Brain microvascular endothelial cell (primary cell): Measurements from ENCODE around the gene SGPL1.

Experiments
- DNase-seq: peaks from one replicate; pipeline ENCODE4 v3.0.0-alpha.2; 2020
- H3K27ac ChIP-seq: fragments of 250-450 bp; sonication (Bioruptor Pico); 2 replicates; pipeline ENCODE4 v1.5.1; 2020; ENCODE audit warnings: mild to moderate bottlenecking, moderate library complexity
- H3K27me3 ChIP-seq: fragments of 250-450 bp; sonication (Bioruptor Pico); replicated peaks from 2 replicates; pipeline ENCODE4 v1.5.1; 2020; ENCODE audit warnings: mild to moderate bottlenecking
- H3K36me3 ChIP-seq: fragments of 250-450 bp; sonication (Bioruptor Pico); replicated peaks from 2 replicates; pipeline ENCODE4 v1.5.1; 2020; ENCODE audit warnings: mild to moderate bottlenecking
- H3K4me3 ChIP-seq: 2 replicates; pipeline ENCODE4 v1.5.1; 2011; ENCODE audit warnings: low read depth, mild to moderate bottlenecking, control low read depth, low read length, moderate library complexity
- CTCF ChIP-seq: IDR thresholded peaks from 2 replicates; pipeline ENCODE4 v1.5.1; 2011; ENCODE audit warnings: low read depth, mild to moderate bottlenecking, moderate library complexity, low read length, control low read depth, inconsistent platforms; ENCODE audit errors: missing control alignments
- in situ Hi-C: cut with HindIII; loops from 2 replicates; pipeline ENCODE4 v1.10.0; 2017; ENCODE audit warnings: low sequenced_read_pairs, low pct_ligation_motif_present

Gene SGPL1

GRCh38 chr10:70822076-70822820 is 6.5 kb downstream of the SGPL1 start:
- in situ Hi-C loops: no loop called here
- H3K4me3 ChIP-seq: no peak overlapping the region
- H3K27me3 ChIP-seq: no peaks in the 10 kb centered on the region
- H3K27ac ChIP-seq: no peak overlapping the region
- H3K36me3 ChIP-seq: peaks cover 14% of the 10 kb centered on the region
- DNase-seq: no peak
- no peak for TF ChIP-seq CTCF

GRCh38 chr10:70827086-70827757 is 11.5 kb downstream of the SGPL1 start:
- Histone ChIP-seq H3K36me3 (peaks cover 2% of the 10 kb centered on the region), H3K4me3 (no peak overlapping the region), H3K27ac (no peak overlapping the region), H3K27me3 (no peaks in the 10 kb centered on the region)
- in situ Hi-C loops: no loop called here
- DNase-seq: no peak
- no peak for TF ChIP-seq CTCF

- in situ Hi-C loops: no loop called here
- no peak overlapping the region for H3K4me3 ChIP-seq
Measured at GRCh38 chr10:70828923-70829322, 13.2 kb downstream of the SGPL1 start.

GRCh38 chr10:70829543-70829942 is 13.8 kb downstream of the SGPL1 start:
- Histone ChIP-seq H3K27ac (no peak overlapping the region), H3K4me3 (no peak overlapping the region), H3K27me3 (no peaks in the 10 kb centered on the region), H3K36me3 (peaks cover 2% of the 10 kb centered on the region)
- no peak for TF ChIP-seq CTCF
- no peak for DNase-seq
- in situ Hi-C loops: no loop called here

More at GRCh38 chr10:70828923-70829322, 13.2 kb downstream of the SGPL1 start:
- H3K27ac ChIP-seq: no peak overlapping the region
- DNase-seq: no peak
- H3K36me3 ChIP-seq: peaks cover 2% of the 10 kb centered on the region
- H3K27me3 ChIP-seq: no peaks in the 10 kb centered on the region
- no peak for TF ChIP-seq CTCF

GRCh38 chr10:70830164-70830563 is 14.4 kb downstream of the SGPL1 start:
- in situ Hi-C loops: no loop called here
- Histone ChIP-seq H3K27ac (no peak overlapping the region), H3K36me3 (no peaks in the 10 kb centered on the region), H3K27me3 (no peaks in the 10 kb centered on the region), H3K4me3 (no peak overlapping the region)
- TF ChIP-seq CTCF: no peak
- no peak for DNase-seq
